Measurements from ENCODE around the gene SNX4. TPM values are rescaled to one million over a fixed set of nuclear protein-coding genes. Genes with fewer than 3 reads are reported as not detected.

SNX4 gene
- total and polyA plus RNA-seq, 8 donors, result 9.5 to 22.8 (median 18.0) TPM

DNA sequence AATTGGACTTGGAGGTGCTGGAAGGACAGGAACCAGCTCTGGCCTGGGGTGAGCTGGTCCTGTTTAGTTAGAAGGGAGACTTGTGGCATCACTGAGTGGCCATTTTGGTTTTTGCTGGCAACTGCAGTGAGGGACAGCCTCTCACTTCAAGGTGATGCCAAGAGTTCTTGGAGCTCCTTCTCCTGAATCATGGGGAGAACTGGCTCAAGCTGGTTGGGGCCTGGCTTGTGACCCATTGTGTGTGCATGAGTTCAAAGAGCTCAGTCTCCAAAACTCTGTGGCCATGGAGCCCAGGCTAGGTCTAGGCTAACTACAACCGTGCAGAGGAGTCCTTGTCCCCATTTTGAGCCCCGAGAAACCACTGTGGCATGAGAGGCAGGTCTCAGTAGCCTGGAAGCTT is 84.8 kb downstream of the SNX4 start:
- Histone ChIP-seq H3K27ac (no peak overlapping the region), H3K4me1 (peaks cover 1 to 10% (median 9%) of the 10 kb centered on the region in 3 donors), H3K27me3 (no peaks in the 10 kb centered on the region), H3K4me3 (no peak overlapping the region), H3K9me3 (no peaks in the 10 kb centered on the region), H3K36me3 (no peaks in the 10 kb centered on the region)
- intact Hi-C loops (cut with DNase I), result loop anchor here in 2 of 3 donors (10.0 kb wide), 2 partner anchors 440 to 500 kb away; partner anchors contain the start of gene MUC13 (in 1 of the 2)
- no peak for DNase-seq
- TF ChIP-seq, protein P1, sequence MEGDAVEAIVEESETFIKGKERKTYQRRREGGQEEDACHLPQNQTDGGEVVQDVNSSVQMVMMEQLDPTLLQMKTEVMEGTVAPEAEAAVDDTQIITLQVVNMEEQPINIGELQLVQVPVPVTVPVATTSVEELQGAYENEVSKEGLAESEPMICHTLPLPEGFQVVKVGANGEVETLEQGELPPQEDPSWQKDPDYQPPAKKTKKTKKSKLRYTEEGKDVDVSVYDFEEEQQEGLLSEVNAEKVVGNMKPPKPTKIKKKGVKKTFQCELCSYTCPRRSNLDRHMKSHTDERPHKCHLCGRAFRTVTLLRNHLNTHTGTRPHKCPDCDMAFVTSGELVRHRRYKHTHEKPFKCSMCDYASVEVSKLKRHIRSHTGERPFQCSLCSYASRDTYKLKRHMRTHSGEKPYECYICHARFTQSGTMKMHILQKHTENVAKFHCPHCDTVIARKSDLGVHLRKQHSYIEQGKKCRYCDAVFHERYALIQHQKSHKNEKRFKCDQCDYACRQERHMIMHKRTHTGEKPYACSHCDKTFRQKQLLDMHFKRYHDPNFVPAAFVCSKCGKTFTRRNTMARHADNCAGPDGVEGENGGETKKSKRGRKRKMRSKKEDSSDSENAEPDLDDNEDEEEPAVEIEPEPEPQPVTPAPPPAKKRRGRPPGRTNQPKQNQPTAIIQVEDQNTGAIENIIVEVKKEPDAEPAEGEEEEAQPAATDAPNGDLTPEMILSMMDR (IDR thresholded peaks at IDR 0.05), result no peak
- no peak for FAIRE-seq
- ATAC-seq, result no peak
- 94 to 95% methylated on average over 2 of the region's 2 CpGs for whole genome bisulfite sequencing, 2 donors

DNA sequence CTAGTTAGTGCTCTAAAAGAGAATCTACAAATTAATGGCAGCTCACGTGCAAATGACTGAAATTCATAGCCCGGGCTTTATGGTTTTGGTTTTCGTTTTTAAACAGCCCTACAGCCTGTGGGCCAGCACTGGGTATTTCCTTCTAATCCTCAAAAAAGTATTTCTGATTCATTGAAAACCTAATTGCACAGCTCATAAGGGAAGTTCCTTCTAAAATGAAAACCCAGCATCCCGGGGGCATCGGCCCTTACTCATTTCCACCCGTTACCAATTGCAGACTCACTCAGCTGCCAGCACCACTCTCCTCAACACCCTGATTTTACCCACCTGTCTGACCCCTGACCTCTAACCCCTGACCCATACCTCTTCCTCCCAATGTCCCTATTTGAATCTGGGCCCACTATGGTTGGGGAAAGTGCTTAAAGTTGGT is 85.4 kb downstream of the SNX4 start:
- Histone ChIP-seq H3K4me1 (peaks cover 0 to 9% (median 9%) of the 10 kb centered on the region in 3 donors), H3K4me3 (no peak overlapping the region), H3K9me3 (no peaks in the 10 kb centered on the region), H3K27ac (no peak overlapping the region), H3K27me3 (no peaks in the 10 kb centered on the region), H3K36me3 (no peaks in the 10 kb centered on the region)
- TF ChIP-seq, protein P1 (IDR thresholded peaks at IDR 0.05), result no peak
- no peak for FAIRE-seq
- no peak for ATAC-seq
- 90 to 95% methylated on average over 6 of the region's 6 CpGs for WGBS, 2 donors
- no peak for DNase-seq
- intact Hi-C loops (cut with DNase I), result loop anchor here in 2 of 3 donors (10.0 kb wide), 2 partner anchors 440 to 500 kb away; partner anchors contain the start of gene MUC13 (in 1 of the 2)

DNA sequence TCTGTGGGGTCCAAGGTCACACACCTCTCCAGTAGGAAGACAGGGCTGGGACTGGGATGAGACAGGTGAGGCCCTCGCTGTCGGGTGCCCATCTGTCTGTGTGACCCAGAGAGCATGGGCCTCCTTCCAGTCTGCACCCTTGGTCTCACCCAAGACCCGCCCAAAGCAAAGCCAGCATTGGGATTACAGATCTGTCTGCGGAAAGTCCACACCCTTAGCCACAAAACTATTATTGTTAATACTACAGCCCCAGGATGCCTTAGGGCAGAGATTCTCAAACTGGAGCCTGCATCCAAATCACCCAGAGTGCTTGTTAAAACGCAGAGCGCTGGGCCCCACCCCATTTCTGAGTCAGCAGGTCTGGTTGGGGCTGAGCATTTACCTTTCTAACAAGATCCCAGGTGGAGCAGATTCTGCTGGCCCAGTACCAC is 86.4 kb downstream of the SNX4 start:
- TF ChIP-seq, protein P1 (IDR thresholded peaks at IDR 0.05), result no peak
- DNase-seq (no peak), FAIRE-seq (no peak), ATAC-seq (no peak)
- 89 to 93% methylated on average over 6 of the region's 6 CpGs for WGBS, 2 donors
- Histone ChIP-seq H3K36me3 (no peaks in the 10 kb centered on the region), H3K27me3 (no peaks in the 10 kb centered on the region), H3K4me3 (no peak overlapping the region), H3K9me3 (no peaks in the 10 kb centered on the region), H3K27ac (no peak overlapping the region), H3K4me1 (peaks cover 0 to 9% (median 9%) of the 10 kb centered on the region in 3 donors)
- intact Hi-C loops (cut with DNase I), result loop anchor here in 2 of 3 donors (10.0 kb wide), 2 partner anchors 439 to 499 kb away; partner anchors contain the start of gene MUC13 (in 1 of the 2)

DNA sequence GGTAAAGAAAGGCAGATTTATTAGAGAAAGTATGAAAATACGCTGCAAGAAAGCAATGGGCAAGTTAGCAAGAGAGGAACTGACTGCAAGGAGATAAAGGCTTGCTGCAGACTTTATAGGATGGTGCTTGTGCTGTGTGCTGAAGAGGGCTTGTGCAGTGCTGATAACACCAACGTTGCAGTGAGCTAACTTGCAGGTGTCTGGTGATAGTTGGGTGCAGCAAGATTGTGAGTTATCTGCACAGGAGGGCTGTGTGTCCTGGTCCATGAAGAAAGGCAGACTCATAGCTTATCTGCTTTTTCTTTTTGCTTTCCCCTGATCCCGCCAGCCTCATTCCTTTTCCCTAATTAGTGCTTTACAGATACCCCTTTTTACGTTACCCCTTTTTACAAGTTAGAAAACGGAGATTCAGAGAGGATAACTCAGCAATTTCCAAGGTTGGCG is 86.9 kb downstream of the SNX4 start:
- H3K4me1 ChIP-seq, result peaks cover 0 to 7% (median 6%) of the 10 kb centered on the region in 3 donors
- FAIRE-seq (no peak), ATAC-seq (no peak), DNase-seq (no peak)
- no peaks in the 10 kb centered on the region for H3K27me3 ChIP-seq
- H3K9me3 ChIP-seq, result no peaks in the 10 kb centered on the region
- WGBS, 2 donors, result 79 to 83% methylated on average over 6 of the region's 6 CpGs
- TF ChIP-seq, protein P1 (IDR thresholded peaks at IDR 0.05), result no peak
- intact Hi-C loops (cut with DNase I), result loop anchor here in 2 of 3 donors (10.0 kb wide), 2 partner anchors 438 to 498 kb away; partner anchors contain the start of gene MUC13 (in 1 of the 2)
- H3K36me3 ChIP-seq, result no peaks in the 10 kb centered on the region
- H3K4me3 ChIP-seq, result no peak overlapping the region
- no peak overlapping the region for H3K27ac ChIP-seq

Data from pancreas (tissue), 10 donors.